K562 (cell line): ENCODE data around the gene GZMM. TPM values are rescaled to one million over a fixed set of nuclear protein-coding genes. Genes with fewer than 3 reads are reported as not detected.

ENCODE experiments used
- E2F4 ChIP-seq: sonication (generic); formaldehyde crosslinking; IDR thresholded peaks from 2 replicates; pipeline ENCODE4 v1.8.0; 2022; ENCODE audit warnings: mild to moderate bottlenecking, low read depth, missing genetic modification reagents
- ILF3 ChIP-seq: fragments of 450-650 bp; IDR thresholded peaks from 2 replicates; pipeline ENCODE4 v1.6.1; 2018; ENCODE audit warnings: antibody characterized with exemption, mild to moderate bottlenecking, moderate library complexity, borderline replicate concordance
- PRPF4 ChIP-seq: fragments of 200-400 bp; formaldehyde crosslinking; IDR thresholded peaks from one replicate; pipeline ENCODE4 v1.6.1; 2017; ENCODE audit warnings: low read length, low read depth, mild to moderate bottlenecking; ENCODE audit not compliant: insufficient read depth, poor library complexity, severe bottlenecking
- RERE ChIP-seq: sonication (generic); formaldehyde crosslinking; IDR thresholded peaks from 2 replicates; pipeline ENCODE4 v1.8.0; 2023; ENCODE audit warnings: missing genetic modification reagents, mild to moderate bottlenecking, borderline replicate concordance
- RNF2 ChIP-seq: sonication (generic); IDR thresholded peaks from 2 replicates; pipeline ENCODE4 v1.6.1; 2016
- SMAD2 ChIP-seq: fragments of 150-350 bp; IDR thresholded peaks from 2 replicates; pipeline ENCODE4 v1.6.1; 2014; ENCODE audit warnings: low read depth, mild to moderate bottlenecking, low read length
- SRSF7 ChIP-seq: fragments of 200-400 bp; formaldehyde crosslinking; optimal IDR thresholded peaks from 2 replicates; pipeline ENCODE3; 2017; ENCODE audit warnings: mild to moderate bottlenecking, low read depth, low read length
- TBL1XR1 ChIP-seq, 2 experiments: IDR thresholded peaks; 2 replicates each; pipeline ENCODE4 v1.6.1; 2012; ENCODE audit warnings: improper control_type of control experiment in 2 of 2, low read length in 2 of 2, mild to moderate bottlenecking in 1 of 2
- TGIF2 ChIP-seq: sonication (generic); formaldehyde crosslinking; IDR thresholded peaks from 2 replicates; pipeline ENCODE4 v1.8.1; 2022; ENCODE audit warnings: mild to moderate bottlenecking, missing genetic modification reagents, moderate library complexity
- YY1 ChIP-seq, 3 experiments: IDR thresholded peaks; 2 replicates each; pipeline ENCODE4 v1.6.1; 2011; ENCODE audit warnings: low read length in 2 of 3, mild to moderate bottlenecking in 2 of 3, moderate library complexity in 2 of 3, borderline replicate concordance in 1 of 3, control low read depth in 1 of 3, low read depth in 1 of 3; ENCODE audit not compliant: insufficient read depth in 3 of 3, insufficient replicate concordance in 2 of 3, control insufficient read depth in 1 of 3, insufficient read length in 1 of 3; ENCODE audit errors: extremely low read depth in 1 of 3
- ZNF609 ChIP-seq: sonication (generic); formaldehyde crosslinking; IDR thresholded peaks from 2 replicates; pipeline ENCODE4 v1.8.1; 2023; ENCODE audit warnings: missing genetic modification reagents, mild to moderate bottlenecking, borderline replicate concordance
- ZNF707 ChIP-seq: fragments of 250-450 bp; sonication (Bioruptor Pico); conservative IDR thresholded peaks from 2 replicates; pipeline ENCODE4 v1.8.0; 2022; ENCODE audit warnings: inconsistent platforms, mild to moderate bottlenecking, moderate library complexity
- ZNF785 ChIP-seq: fragments of 250-450 bp; sonication (Bioruptor Pico); IDR thresholded peaks from 2 replicates; pipeline ENCODE4 v1.4.0; 2020; ENCODE audit warnings: mild to moderate bottlenecking
- polyA plus RNA-seq, 8 experiments: library from polyadenylated mRNA; depleted of rRNA in 4 of 8; stranded (reverse) in 5 of 8; unstranded in 3 of 8; fragments of >200 nt; fragmentation: Nextera tagmentation in 2 of 8; fragmentation: Illumina TruSeq in 1 of 8; extraction: Ambion mirVana in 2 of 8; extraction: Trizol in 1 of 8; gene quantifications; 2 replicates each; pipeline versions ENCODE4 v1.2.1 to v1.2.3, GENCODE V29; 2011 to 2014; ENCODE audit warnings: inconsistent platforms in 1 of 8, missing spikeins in 1 of 8
- total RNA-seq, 7 experiments: library from RNA; depleted of rRNA in 6 of 7; stranded (reverse); fragments of >200 nt in 6 of 7; fragmentation: Illumina TruSeq in 2 of 7; extraction: Trizol in 2 of 7; gene quantifications; 2 replicates each; pipeline versions ENCODE4 v1.2.1 to v1.2.3, GENCODE V29; 2011 to 2021; ENCODE audit warnings: low replicate concordance in 1 of 7

GZMM gene
- total and polyA plus RNA-seq, 9 of the 15 experiments (the other 6 are each of a cell fraction or from before 2014, with no cell fraction given), result 0.08 to 2.6 (median 0.70) TPM; not detected in 2

DNA sequence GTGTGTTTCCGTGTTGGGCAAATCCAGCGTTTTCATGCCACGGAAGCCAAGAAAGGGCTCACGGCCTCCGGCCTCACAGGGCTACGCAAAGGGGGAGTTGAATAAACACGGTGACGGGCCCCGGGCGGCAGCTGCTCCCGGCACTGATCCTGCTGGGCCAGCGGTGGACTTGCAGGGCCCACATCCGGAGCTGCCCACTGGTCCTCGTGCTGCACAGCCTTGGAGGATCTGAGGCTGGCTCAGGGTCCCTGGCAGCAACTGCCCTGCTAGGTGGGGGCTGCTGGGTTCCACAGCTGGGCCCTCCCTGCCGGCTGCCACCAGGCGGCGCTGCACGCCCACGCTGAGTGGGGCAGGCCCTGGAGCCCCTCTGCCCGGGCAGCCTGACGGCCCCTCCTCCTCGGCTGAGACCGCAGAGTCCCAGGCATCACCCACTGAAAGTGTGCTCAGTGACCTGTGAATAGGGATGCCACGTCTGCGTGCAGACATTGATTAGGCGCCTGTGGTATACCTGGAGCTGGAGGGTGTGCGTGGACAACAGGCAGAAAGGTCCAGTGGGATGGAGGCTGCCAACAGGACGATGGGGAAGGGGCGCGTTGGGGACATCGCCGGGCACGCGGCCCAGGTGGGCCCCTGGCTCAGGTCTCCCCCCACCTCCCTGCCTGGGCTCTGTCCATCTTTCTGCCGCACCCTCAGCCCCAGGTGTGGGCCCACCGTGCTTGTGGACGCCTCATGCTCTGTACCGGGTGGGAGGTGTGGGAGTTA lies 40.6 kb downstream of the GZMM start (continued):
- TF ChIP-seq TGIF2, result no peak
- no peak for TF ChIP-seq SRSF7
- TF ChIP-seq PRPF4, result no peak
- TF ChIP-seq RERE (CRISPR knock-in tag), result no peak
- TF ChIP-seq TBL1XR1 (IDR thresholded peaks at IDR 0.05; ENCODE audit: low read length in 2 of 2), result no peak
- no peak for TF ChIP-seq RNF2
- TF ChIP-seq SMAD2, result no peak
- no peak for TF ChIP-seq ZNF707
- TF ChIP-seq ILF3, result no peak; the same call in 1 of the 2 replicates
- TF ChIP-seq ZNF785 (CRISPR knock-in tag), result no peak
- TF ChIP-seq YY1 (IDR thresholded peaks at IDR 0.05; ENCODE audit: borderline replicate concordance in 1 of 3, control insufficient read depth in 1 of 3, extremely low read depth in 1 of 3, insufficient read depth in 3 of 3, insufficient read length in 1 of 3, insufficient replicate concordance in 2 of 3, low read depth in 1 of 3, low read length in 2 of 3), result no peak
- TF ChIP-seq E2F4, result no peak
- no peak for TF ChIP-seq ZNF609
